GM12872 (cell line): Measurements from ENCODE around the gene SLC35B2.

Experiments
- TF ChIP-seq, protein P1 (sequence below): IDR thresholded peaks from 3 replicates; pipeline ENCODE4 v1.5.1; 2011; ENCODE audit warnings: low read depth, mild to moderate bottlenecking, low read length, moderate library complexity; ENCODE audit not compliant: insufficient read depth

Gene SLC35B2

DNA sequence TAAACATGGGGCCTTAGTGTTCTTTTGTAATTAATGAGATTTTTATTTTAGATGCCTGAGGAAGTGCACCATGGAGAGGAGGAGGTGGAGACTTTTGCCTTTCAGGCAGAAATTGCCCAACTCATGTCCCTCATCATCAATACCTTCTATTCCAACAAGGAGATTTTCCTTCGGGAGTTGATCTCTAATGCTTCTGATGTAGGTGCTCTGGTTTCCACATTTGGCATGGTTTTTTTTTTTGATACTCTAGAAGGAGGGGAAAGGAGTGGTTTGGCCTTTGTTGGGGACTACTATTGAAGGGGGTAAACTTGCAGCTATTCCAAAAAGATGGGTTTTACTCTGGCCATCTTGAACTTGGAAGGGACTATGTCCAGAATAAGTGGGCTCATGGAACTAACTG, 8.7 kb downstream of the SLC35B2 start:
- TF ChIP-seq, protein P1, sequence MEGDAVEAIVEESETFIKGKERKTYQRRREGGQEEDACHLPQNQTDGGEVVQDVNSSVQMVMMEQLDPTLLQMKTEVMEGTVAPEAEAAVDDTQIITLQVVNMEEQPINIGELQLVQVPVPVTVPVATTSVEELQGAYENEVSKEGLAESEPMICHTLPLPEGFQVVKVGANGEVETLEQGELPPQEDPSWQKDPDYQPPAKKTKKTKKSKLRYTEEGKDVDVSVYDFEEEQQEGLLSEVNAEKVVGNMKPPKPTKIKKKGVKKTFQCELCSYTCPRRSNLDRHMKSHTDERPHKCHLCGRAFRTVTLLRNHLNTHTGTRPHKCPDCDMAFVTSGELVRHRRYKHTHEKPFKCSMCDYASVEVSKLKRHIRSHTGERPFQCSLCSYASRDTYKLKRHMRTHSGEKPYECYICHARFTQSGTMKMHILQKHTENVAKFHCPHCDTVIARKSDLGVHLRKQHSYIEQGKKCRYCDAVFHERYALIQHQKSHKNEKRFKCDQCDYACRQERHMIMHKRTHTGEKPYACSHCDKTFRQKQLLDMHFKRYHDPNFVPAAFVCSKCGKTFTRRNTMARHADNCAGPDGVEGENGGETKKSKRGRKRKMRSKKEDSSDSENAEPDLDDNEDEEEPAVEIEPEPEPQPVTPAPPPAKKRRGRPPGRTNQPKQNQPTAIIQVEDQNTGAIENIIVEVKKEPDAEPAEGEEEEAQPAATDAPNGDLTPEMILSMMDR: no peak

DNA sequence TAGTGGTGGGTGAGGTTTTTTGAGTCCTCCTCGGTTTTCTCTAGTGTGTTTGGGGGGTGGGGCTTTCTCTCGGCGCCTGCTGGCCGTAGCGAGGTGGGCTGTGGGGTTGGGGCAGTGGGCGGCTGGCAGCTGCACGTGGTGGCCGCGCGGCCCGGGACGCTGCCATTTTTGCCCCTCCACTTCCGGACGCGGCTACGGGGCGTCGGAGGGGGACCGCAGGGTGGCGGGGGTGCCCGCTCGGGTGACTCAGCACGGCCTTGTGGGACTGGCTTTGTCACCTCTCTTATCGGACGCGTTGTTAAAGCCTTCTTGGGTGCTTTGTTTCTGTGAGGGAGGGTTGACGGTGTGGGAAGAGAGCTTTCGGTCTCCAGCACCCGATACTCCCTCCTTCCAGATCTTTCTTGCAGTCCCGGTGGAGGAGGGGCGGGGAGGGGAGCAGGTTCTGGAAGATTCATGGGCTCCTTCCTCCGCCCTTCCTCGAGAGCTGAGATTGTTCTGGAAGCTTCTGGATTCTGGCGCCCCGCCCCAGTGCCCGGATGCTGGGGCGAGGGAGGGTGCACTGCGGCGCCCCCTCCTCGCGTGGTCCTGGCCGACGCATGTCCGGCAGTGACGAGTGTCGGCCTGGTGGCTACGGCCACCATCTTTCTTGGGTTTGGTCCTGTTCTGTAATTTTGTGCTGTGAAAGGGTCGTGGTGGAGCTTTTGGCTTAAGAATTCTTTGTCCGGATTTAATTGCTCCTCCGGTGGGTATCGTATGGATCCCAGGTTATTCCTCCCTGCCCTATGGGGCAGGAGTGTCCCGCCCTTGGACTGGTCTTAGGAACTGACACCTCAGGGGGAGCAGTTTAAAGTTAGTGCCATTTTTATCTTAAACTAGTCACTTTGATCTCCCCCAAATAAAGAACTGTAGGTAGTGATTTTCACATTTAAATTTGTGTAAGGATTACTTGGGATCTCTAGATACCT, 9.7 kb downstream of the SLC35B2 start:
- TF ChIP-seq, protein P1: no peak

DNA sequence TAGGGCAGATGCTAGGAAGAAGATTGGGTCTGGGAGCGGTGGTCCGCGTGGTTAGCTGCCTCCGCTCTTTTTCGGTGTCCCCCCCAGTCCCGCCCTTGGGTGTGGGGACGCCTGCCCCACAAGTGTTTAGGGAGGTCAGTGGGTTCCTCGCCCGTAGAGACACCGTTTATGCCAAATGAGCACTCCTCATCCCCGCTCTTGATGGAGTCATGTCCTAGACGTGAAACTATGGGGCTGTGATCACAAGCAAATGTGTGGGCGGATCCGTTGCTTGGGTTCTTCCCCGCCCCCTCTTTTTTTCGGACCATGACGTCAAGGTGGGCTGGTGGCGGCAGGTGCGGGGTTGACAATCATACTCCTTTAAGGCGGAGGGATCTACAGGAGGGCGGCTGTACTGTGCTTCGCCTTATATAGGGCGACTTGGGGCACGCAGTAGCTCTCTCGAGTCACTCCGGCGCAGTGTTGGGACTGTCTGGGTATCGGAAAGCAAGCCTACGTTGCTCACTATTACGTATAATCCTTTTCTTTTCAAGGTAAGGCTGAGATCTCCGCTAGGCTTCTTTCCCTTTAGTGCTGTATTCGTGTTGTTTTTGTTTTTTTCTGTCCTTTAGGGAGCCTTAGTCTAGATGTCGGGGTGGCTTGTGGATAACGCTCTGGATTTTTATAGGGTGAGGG, 10.5 kb downstream of the SLC35B2 start, which contains the start of gene HSP90AB1:
Gene HSP90AB1, plus strand, starts transcription at position 439 of the 675 bp plus-strand sequence. CDS start 1,529 bp downstream, outside the sequence.
- TF ChIP-seq, protein P1: no peak

DNA sequence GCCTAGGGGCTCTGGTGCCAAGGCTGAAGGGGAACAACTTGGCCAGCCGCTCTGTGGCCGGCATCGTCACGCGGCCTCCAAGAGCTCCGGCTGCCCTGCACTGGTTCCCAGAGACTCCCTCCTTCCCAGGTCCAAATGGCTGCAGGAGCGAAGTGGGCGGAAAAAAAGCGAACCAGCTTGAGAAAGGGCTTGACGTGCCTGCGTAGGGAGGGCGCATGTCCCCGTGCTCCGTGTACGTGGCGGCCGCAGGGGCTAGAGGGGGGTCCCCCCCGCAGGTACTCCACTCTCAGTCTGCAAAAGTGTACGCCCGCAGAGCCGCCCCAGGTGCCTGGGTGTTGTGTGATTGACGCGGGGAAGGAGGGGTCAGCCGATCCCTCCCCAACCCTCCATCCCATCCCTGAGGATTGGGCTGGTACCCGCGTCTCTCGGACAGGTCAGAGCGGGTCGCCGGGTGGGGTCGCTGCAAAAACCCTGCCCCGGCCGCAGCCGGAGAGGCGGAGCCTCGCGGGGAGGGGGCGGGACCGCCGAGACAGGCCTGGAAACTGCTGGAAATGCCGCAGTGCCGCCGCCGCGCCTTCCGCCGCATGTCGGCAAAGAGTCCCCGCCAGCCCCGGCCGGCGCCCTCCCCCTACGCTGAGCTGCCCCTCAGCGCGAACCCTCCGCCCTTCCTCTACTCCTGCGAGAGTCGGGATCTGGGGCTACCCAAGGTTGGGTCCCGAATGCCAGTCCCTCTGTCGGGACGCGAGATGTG, 11.2 kb downstream of the SLC35B2 start:
- TF ChIP-seq, protein P1: peak; percentile 43; the same call in 2 of the 3 replicates

DNA sequence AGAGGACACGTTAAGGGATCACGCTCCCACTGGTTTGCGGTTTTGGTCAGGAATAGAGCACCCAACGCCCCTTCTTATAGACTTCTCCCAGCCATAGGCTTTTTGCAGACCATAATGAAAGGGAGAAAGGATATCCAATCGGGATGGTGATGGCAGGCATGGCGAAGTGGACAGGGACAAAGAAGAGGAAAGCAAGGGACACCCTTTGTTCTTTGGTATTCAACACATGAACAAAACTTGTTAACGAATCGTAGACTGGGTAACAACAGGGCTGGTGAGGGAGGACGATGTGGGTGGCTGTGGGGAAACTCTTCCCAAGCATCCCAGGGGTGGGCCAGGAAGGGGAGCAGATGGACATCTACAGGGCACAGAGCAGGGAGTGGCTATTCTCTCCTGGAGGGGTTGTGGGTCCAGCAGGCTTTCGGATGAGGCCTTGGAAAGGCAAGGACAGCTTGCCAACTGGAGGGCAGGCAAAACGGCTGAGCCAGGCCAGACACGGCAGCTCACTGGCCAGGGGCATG, 11.9 kb downstream of the SLC35B2 start:
- TF ChIP-seq, protein P1: no peak

DNA sequence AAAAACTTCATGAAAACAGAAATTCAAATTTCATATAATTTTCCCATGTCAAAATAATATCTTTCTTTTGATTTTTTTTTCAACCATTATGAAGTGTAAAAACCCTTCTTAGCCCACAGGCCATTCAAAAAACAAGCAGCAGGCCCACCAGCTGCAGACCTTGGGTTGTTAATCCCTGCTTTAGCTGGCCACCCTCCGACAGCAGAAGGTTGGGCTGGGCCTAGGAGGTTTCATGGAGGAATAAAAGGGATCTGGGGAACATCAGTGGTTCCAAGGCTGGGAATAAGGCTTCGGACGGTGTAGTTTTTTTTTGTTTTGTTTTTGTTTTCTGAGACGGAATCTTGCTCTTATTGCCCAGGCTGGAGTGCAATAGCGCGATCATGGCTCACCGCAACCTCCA, 14.0 kb downstream of the SLC35B2 start:
- TF ChIP-seq, protein P1: no peak
